Measurements from ENCODE around the gene FAT1.

The FAT1 gene

DNA sequence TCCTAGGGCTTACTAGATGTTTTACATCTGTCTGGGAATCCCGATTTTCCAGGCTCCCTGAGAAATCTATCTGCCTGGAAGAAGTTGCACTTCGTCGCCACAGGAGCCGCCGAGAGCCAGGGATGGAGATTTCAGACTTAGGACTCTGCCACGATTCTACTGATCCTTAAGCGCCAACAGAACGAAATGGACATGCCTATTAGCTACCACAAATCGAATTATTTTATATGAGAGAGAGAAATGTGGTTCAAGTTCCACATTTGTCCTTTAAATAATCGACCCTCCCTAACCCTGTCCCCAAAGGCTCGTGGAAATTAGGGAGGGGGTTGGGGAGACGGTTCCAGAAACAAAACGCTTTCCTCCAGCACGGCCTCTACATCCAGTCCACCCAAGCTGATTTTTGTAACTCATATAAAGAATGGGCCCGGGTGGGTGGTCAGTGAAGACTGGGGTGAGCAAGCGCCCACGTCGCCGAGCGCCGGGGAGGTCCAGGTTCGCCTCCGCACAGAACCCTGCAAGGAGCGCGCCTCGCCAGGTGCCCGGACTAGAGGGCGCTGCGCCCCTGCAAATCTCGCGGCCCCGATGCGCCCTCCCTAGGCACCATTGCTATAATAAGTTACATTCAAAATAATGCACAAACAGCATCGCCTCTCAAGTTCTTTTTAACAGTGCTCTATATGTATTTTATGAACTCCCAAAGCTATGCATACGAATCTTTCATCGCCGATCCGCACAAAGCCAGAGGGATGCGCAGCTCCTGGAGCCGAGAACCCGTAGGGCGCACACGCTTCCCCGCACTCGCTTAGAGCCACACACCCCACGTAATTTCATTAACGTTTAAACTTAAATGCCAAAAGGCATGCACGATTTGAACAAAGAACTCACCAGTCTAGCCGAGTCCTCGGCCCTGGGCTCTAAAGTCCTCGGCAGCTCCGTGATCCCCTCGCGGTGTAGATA is 2.1 kb upstream of the FAT1 start:
- DNase-seq (ENCODE audit: low spot score) = no peak

DNA sequence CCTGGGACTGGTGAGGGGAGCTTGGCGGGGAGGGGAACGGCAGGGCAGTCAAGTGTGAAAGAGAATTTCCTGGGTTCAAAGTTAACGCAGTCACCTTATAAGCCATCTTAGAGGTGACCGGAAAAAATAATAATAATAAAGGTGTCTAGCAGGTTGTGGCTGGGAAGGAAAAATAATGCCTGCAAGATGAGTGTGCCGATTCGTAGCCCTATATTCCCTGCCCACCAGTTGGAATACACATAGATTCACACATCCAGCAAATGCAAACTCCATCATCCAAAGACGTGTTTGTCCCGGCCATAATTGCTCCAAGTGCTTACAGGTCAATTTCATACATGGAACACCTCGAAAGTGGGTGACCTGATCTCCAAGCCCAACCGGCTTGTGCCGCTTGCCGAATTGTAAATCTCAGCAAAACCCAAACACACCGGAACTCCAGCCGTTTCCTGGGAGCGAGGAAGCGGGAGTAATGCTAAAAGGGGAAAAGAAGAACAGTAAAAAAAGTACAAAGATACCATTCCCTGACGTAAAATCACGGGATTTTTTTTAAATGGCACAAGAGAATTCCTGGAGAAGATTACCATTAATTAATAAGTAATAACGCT is 1.3 kb upstream of the FAT1 start:
- no peak for DNase-seq (ENCODE audit: low spot score)

DNA sequence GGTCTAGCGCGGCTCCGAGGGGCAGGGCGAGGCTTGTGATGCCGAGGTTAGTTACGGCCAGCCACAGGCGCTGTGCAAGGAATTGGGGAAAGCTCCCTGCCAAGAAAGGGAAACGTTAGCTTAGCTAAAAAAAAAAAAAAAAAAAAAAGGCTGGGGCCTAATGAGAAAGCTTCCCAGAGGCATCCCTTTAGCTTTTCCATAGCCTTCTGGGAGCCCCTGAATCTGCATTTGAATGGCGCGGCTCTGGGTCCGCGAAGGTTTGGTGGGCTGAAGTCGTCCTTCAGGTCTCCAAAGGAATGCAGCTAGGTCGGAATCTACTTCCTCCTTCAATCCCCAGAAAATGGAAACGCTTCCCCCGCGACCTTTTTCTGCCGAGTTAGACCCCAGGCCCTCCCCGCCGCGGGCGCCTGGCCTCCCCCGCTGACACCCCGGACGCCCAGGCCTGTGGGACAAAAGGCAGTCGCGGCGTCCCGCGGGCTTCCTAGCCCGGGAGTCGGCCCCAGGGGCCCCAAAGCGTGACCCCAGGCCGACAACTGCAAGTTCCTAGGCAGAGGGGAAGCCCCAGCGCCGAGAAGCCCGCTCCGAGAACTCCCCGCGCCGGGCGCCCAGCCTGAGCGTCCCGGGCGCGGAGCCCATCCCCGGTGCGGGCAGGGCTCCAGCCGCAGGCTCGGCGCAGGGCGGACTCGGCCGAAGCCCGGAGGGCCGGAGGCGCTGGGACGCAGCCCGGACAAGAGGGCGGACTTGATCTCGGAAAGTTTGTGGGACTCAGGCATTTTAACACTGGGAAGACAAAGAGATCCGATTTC is 605 bp upstream of the FAT1 start:
- DNase-seq (ENCODE audit: low spot score) = no peak

DNA sequence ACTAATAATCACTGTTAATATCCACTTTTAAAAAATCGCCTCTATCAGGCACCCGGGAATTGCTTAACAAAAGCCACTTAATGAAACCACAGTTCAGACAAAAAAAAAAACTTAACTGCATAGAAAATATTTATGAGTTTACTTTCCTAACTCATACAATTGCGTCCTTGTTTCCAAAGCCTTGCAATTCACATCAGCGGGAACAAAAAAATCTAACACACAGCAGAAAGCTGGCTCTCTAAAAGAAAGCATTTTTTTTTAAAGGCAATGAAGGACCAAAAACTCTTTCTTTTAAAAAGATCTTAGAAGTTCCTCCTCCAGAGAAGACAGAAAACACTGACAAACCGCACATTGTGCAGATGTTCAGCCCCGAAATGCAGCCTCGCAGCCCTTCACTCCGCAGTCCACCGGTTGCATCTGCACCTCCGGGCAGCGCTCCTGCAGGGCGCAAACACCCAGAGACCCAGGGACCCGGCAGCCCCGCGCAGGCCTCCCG is 812 bp downstream of the FAT1 start:
- DNase-seq (ENCODE audit: low spot score) = no peak

DNA sequence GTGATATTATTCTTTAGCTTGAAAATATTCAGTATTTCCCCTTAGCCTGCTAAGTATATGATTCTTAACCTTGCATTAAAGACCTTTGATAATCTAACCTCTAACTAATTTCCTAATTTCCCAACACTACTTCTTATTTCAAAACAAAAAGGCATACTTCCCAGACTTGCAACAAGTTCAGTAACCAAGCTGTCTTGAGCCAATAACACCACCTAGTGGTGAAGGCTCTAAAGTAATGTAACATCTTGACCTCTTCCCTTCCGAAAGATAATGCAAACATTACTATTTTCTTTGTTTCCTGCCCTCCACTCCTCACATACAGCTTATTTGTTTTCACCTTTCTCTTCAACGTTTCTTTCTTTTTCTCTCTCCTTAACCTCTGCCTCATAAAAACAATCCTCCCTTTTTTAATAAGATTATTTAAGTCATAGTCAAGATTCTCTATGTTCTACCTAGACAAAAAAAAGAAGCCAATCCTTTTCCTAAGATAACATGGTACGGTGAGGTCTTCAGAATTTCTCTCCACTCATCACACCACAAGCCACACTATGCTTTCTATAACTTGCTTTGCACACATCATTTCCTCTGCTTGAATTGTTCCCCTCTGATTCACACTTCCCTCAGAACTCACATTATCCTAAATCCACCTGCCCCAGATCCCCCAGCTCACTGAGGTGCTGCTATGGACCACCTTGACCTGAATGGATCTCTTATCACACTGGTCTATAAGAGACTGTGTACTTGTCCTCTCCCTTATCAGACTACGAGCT is 3.5 kb downstream of the FAT1 start:
- no peak for DNase-seq (ENCODE audit: low spot score)

DNA sequence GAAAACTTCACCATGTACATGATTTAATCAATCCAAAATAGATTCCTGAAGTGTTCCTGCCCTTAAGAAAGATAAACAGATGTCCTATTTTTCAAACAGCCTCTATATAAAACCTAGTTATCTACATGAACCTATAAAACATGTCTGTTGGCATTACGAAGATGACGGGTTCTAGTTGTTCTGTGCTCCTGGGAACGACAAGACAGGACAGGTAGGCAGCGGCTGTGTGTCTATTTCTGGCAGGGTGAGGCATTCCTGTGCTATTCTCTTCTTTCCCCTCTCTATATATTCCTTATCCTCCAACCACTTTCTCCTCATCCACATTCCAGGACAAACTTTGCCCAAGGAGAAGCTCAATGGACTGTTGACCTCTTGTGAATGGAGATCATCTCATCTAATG is 6.1 kb downstream of the FAT1 start:
- no peak for DNase-seq (ENCODE audit: low spot score)

DNA sequence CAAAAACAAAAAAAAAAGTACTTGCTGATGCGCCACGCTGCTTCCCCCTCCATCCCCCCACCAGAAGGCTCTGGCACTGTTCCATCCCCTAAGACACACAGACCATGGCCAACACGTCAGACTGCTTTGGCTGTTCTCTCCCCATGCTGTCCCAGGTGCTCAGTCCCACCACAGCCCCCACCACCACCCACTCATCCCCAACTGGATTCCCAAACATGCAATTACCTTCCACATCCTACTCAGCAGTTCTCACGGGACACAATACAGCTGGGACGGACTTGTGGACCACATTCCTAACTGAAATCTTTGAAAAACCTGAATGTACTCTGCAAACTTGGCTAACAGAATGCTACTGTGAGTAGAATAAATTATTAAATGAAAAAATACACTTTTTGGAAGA is 8.6 kb downstream of the FAT1 start:
- no peak for DNase-seq (ENCODE audit: low spot score)

DNA sequence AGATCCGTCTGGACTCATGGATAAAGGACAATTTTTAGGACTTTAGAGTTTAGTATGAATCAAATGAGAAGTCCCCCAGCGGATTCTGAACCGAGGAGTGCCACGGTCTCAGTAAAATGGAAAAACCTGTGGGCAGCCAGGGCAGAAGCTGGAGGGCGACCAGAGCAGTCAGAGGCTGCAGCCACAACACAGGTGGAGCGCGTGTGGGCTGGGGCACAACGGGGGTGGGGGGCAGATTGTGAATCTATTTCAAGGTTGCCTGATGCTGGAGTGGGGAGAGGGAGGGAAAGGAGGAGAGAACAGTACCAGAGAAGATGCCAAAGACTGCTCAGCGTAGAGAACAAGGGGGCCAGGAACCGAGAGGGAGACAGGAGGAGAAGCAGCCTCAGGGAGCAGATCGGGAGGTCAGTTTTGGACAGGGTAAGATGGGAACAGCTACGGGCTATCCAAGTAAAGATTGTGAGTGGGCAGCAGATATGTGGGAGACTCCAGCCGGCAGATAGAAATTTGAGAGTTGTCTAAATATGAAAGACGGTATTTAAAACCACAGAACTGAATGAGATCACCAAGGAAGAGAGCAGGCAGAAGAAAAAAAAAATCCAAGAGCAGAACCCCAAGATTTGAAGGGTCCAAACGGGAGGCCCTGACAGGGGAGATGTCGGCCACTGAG is 9.5 kb downstream of the FAT1 start:
- DNase-seq (ENCODE audit: low spot score) = no peak

DNA sequence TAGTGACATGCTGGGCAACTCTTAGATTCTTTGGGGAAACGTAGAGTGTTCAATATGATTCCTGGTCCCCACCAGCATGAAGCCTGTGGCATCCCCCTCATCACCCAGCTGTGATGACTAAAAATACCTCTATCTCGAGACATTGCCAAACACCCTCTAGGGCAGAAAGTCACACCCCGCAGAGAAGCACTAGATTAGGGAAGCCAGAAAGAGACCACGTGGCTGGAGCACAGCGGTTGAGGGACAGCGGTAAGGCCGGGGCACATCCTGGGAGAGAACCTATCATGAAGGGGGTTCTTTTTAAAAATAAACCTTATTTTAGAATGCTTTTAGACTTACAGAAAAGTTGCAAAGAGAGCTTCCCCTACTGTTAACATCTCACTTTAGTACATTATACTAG is 11.0 kb downstream of the FAT1 start:
- no peak for DNase-seq (ENCODE audit: low spot score)

DNA sequence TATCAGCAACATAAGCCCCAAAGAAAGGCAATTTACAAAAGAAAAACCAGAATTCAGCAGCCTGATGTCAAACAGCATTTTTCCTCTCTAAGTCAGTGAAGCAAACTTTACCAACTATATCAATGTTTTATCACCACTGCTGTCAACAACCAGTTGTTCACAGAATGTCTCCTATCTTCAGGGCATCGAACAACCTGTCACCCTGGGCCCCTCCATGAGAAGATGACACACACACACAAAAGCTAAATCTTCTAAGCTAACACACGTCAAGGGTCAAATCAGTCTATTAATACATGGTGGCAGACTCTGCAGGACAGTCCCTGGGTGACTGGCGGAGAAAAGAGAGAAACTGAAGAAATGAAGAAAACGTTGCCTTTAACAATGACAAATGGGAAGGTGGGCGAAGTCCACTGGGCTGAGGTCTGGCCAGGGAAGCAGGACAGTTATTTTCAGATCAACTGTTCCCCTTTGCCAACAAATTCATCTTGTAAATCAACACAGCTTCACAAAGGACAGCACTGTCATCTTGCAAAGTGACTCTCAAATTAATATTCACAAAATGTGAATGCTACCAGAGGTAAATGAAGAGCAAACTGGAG is 13.0 kb downstream of the FAT1 start:
- DNase-seq (ENCODE audit: low spot score) = no peak

DNA sequence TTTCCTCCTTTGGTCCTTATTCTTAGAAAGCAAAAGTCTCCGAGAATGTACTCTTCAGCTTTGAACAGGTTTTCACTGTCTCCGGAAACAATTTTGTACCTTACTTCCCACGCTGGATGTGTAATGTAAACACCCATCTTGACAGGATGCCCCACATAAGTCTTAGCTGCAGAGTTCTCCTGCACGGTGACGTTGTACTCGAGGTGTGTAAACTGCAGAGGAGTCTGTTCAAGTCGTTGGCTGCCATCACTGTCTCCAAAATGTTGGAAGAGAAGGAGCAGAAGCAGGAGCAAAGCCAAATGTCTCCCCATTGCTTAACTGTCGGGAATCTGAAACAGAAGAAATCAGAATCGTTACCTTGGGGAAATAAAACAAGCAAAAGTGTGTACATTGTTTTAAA is 14.1 kb downstream of the FAT1 start:
- DNase-seq (ENCODE audit: low spot score) = no peak

DNA sequence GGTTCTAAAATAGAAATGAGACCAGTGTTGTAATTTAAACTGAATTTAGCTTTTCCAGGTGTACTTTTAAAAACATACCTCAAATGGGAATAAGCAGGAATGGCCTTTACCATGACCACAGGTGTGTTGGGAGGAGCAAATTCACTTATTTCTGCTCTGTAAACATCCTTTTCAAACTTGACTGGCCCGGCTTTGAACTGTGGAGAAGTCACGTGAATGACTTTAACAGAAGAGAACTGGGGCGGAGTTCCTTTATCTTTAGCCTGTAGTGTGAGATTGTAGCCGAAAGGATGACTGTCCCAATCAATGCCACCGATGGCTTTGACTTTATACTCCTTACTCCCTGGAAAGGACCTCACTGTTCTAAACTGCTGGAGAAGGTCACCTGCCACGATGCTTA is 15.1 kb downstream of the FAT1 start:
- no peak for DNase-seq (ENCODE audit: low spot score)

DNA sequence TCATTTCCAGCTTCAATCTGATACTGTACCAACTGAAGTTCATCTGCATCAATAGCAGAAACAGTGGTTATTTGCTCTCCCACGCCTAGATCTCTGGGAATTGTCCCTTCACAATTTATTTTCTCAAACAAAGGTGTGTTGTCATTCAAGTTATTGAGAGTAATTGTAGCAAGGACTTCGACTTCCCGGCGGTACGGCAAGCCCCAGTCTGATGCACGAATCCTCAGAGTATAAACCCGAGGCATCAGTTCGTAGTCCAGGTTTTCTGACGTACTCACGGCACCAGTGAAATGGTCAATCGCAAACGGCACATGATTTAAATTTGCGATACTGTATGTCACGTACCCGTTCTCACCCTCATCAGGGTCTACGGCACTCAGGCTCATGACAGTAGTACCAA is 15.7 kb downstream of the FAT1 start:
- DNase-seq (ENCODE audit: low spot score) = no peak

DNA sequence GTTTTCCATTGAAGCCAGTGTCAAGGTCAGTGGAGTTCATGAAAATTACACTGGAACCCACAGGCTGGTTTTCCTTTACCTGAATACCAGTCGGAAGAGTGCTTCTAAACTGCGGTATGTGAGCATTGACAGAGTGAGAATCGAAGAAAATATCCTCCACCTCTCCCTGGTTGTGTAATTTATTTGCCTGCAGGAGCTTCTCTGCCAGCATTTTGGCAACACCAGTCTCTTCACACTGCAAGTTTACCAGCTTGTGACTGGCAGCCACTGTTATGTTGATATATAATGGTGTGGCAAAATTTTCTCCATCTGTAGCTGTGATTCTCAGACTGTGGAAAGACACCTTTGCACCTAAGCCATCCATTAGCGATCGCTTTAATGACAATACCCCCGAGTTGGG is 16.1 kb downstream of the FAT1 start:
- no peak for DNase-seq (ENCODE audit: low spot score)

DNA sequence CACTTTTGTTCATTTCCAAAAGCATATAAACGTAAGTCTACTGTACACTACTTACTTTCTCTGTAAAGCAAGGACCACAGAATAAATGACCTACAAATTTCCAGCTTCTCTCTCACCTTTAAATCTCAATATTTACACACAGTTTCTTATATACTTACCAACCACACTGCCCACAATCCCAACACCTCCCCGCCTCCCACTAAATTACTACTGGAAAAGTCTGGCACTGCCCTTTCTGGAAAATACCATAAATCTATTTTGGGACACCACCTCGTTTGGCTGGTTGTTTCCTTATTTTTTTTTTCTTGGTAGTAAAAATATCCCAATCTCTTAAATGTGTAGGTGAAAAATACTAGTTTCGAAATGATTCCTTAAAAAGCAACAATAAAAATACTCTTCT is 19.6 kb downstream of the FAT1 start:
- no peak for DNase-seq (ENCODE audit: low spot score)

DNA sequence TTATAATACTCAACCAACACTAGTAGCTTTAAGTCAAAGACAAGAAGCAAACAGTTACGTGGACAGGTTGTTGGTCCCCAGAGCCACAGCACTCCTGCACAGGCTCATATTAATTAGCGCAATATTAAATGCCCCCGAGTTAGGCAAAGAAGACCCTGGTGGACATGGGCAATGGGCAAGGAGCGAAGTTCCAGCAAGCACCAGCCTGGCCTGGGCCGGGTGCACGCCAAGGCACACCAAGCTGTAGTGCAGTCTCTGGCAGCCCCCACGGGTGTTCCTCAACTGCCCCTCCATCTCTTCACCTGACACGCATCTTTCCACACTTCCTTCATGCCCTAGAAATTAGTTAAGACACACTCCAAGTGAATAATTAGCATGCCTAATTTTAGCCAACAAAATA is 20.1 kb downstream of the FAT1 start:
- no peak for DNase-seq (ENCODE audit: low spot score)

DNA sequence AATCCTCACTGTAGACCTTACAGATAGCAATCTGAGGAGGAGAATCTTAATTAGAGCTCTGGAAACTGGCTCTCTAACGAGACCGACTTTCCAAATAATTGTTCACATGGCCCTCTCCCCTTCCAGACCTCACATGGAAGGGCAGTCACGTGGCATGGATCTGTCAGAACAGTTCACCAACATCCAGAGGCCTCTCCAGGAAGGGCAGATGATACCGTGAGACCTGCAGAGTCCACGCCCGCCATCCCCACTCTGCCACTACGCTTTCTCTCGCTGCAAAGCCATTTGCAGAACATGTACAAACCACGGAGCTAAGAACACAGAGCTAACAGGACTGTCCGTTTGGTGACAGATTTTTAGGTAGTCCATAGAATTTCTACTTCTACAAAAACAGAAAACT is 20.7 kb downstream of the FAT1 start:
- no peak for DNase-seq (ENCODE audit: low spot score)

DNA sequence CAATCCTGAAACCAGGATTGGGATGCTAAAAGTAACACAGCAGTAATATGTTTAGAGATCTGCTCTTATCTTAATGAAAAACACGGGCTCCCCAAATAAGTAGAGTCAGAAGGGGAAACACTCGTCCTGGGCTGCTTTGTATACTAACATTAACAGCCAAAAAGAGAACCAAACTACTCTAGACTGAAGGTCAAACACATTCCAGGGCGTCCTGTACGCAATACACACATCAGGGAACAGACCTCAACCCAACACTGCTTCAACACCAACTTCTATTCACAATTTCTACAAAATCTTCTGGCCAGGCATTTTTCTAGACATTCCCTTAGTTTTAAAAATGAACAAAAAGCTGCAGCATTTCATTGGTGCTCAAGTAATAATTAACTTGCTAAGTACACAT is 21.4 kb downstream of the FAT1 start:
- no peak for DNase-seq (ENCODE audit: low spot score)

DNA sequence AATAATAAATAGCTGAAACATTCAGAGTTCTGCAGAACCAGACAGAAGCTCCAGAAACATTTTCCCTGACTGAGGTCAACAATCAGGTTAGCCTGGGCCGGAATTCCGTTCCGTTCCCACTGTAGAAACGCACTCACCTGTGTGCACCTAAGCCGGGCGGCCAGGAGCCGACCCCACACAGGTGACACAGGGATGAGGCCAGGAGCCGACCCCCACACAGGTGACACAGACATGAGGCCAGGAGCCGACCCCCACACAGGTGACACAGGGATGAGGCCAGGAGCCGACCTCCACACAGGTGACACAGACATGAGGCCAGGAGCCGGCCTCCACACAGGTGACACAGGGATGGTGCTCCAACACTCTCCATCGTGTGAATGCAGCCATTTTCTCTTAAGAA is 21.9 kb downstream of the FAT1 start:
- DNase-seq (ENCODE audit: low spot score) = no peak

DNA sequence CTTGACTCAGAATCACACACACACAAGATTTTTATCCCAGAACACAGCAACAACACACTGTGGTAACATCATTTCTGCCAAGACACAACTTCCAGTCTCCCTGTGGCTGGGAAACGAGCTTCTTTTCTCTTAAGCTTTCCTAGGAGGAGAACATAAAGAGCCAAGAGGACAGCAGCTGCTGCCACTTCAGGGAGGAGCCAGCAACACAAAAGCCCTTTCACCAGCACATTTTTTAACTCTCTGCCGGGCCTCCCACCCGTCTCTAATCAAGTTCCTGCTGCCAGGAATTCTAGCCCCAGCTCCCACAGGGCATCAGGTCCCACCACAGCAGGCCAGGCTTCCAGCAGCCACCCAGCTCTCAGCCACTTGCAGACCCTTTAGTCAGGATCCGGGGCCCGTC is 22.4 kb downstream of the FAT1 start:
- DNase-seq (ENCODE audit: low spot score) = no peak

DNA sequence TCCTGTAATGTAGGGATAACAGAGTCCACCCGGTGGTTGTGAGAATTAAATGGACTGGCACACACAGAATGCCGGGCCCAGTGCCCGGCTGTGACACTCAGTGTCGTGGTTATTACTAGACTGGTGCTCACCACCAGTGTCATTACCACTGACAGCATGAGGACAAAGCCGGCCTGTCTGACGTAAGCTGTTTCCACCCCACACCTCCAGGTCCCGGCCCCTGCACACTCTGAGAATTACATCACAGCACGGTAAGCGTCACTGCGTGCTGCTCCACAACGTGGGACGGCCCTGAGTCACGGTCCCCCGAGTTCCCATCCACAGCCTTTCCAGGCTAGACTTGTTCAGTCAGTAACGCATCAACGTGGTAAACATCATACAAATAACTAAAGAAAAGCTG is 22.9 kb downstream of the FAT1 start:
- no peak for DNase-seq (ENCODE audit: low spot score)

Data from CD4-positive, alpha-beta T cell treated with Interleukin-2 at 100 ng/mL for 4 hours (primary cell).